Keratinocyte (primary cell): Measurements from ENCODE around the gene OSBPL10. TPM values are rescaled to one million over a fixed set of nuclear protein-coding genes. Genes with fewer than 3 reads are reported as not detected.

Source experiments
- DNase-seq: peaks from one replicate; pipeline ENCODE4 v3.0.0-alpha.2; 2011; ENCODE audit warnings: low read depth, missing footprints, low spot score
- FAIRE-seq: peaks from 2 replicates; lab custom pipeline; 2011; peaks lifted over from hg19 to GRCh38; lab: Jason Lieb, UNC
- H2AFZ ChIP-seq: 2 replicates; pipeline ENCODE4 v1.6.0; 2012; ENCODE audit warnings: low read length, control low read depth, inconsistent platforms; ENCODE audit not compliant: control insufficient read depth
- H3K27ac ChIP-seq: 2 replicates; pipeline ENCODE4 v1.5.1; 2011; ENCODE audit warnings: low read length; ENCODE audit not compliant: control insufficient read depth, insufficient read depth
- H3K27me3 ChIP-seq: 3 replicates; pipeline ENCODE4 v1.6.0; 2011; ENCODE audit warnings: low read length; ENCODE audit not compliant: control insufficient read depth, insufficient read depth; ENCODE audit errors: extremely low read depth
- H3K36me3 ChIP-seq, 2 experiments: 2 replicates in 1 of 2; 3 replicates in 1 of 2; pipeline ENCODE4 v1.5.1; 2011; ENCODE audit warnings: low read length in 2 of 2, mild to moderate bottlenecking in 1 of 2; ENCODE audit not compliant: control insufficient read depth in 2 of 2, insufficient read depth in 2 of 2; ENCODE audit errors: extremely low read depth in 1 of 2
- H3K4me1 ChIP-seq: 3 replicates; pipeline ENCODE4 v1.5.1; 2011; ENCODE audit warnings: low read length; ENCODE audit not compliant: control insufficient read depth, insufficient read depth; ENCODE audit errors: extremely low read depth
- H3K4me2 ChIP-seq: 3 replicates; pipeline ENCODE4 v1.6.0; 2011; ENCODE audit warnings: low read depth, low read length; ENCODE audit not compliant: control insufficient read depth, insufficient read depth; ENCODE audit errors: extremely low read depth
- H3K4me3 ChIP-seq, 3 experiments: fragments of 200-600 bp in 1 of 3; sonication (generic) in 1 of 3; 2 replicates in 2 of 3; 3 replicates in 1 of 3; pipeline ENCODE4 v1.5.1; 2011 to 2016; ENCODE audit warnings: low read length in 3 of 3, mild to moderate bottlenecking in 3 of 3, control low read depth in 2 of 3, inconsistent platforms in 1 of 3, low read depth in 1 of 3, mixed read lengths in 1 of 3, mixed run types in 1 of 3, moderate library complexity in 1 of 3; ENCODE audit not compliant: control insufficient read depth in 2 of 3, insufficient read depth in 2 of 3; ENCODE audit errors: extremely low read depth in 1 of 3
- H3K79me2 ChIP-seq: 2 replicates; pipeline ENCODE4 v1.6.0; 2012; ENCODE audit warnings: low read length; ENCODE audit not compliant: control insufficient read depth, insufficient read depth
- H3K9ac ChIP-seq: 3 replicates; pipeline ENCODE4 v1.6.0; 2011; ENCODE audit warnings: low read length; ENCODE audit not compliant: control insufficient read depth, insufficient read depth; ENCODE audit errors: extremely low read depth
- H3K9me1 ChIP-seq: 3 replicates; pipeline ENCODE4 v1.6.0; 2011; ENCODE audit warnings: low read length; ENCODE audit not compliant: control insufficient read depth, insufficient read depth; ENCODE audit errors: extremely low read depth
- H3K9me3 ChIP-seq: 2 replicates; pipeline ENCODE4 v1.5.1; 2012; ENCODE audit warnings: low read depth, low read length; ENCODE audit not compliant: control insufficient read depth
- H4K20me1 ChIP-seq: 3 replicates; pipeline ENCODE4 v1.6.0; 2011; ENCODE audit warnings: low read length; ENCODE audit not compliant: control insufficient read depth, insufficient read depth; ENCODE audit errors: extremely low read depth
- EZH2 ChIP-seq: IDR thresholded peaks from one replicate; pipeline ENCODE4 v1.6.1; 2012; ENCODE audit warnings: inconsistent platforms, mild to moderate bottlenecking, low read length, moderate library complexity
- dilution Hi-C: fragments of 300-500 bp; cut with MboI; formaldehyde crosslinking; loops from one replicate; pipeline ENCODE4 v1.7.0; 2020; ENCODE audit warnings: low sequenced_read_pairs; ENCODE audit not compliant: extremely low pct_ligation_motif_present
- polyA plus RNA-seq, 5 experiments: library from polyadenylated mRNA; depleted of rRNA in 3 of 5; stranded (reverse) in 3 of 5; stranded (forward) in 1 of 5; unstranded in 1 of 5; fragments of >200 nt; gene quantifications; 1 replicate in 1 of 5; 2 replicates in 3 of 5; 3 replicates in 1 of 5; pipeline versions ENCODE4 v1.2.1 to v1.2.3, GENCODE V29; 2011 to 2012; ENCODE audit warnings: missing spikeins in 2 of 5, low read depth in 1 of 5, low replicate concordance in 1 of 5
- TF ChIP-seq, protein P1 (sequence below), 3 experiments: IDR thresholded peaks in 1 of 3; conservative IDR thresholded peaks in 1 of 3; optimal IDR thresholded peaks in 1 of 3; 2 replicates in 2 of 3; 3 replicates in 1 of 3; pipeline versions ENCODE3 to v1.5.1; 2011; ENCODE audit warnings: low read length in 3 of 3, mild to moderate bottlenecking in 3 of 3, moderate library complexity in 2 of 3, control low read depth in 1 of 3, inconsistent platforms in 1 of 3; ENCODE audit not compliant: insufficient read depth in 2 of 3; ENCODE audit errors: extremely low read depth in 1 of 3

The OSBPL10 gene
- polyA plus RNA-seq, 1 donor (not counting 4 experiments of a cell fraction or from before 2014, with no cell fraction given), result 50.1 TPM

DNA sequence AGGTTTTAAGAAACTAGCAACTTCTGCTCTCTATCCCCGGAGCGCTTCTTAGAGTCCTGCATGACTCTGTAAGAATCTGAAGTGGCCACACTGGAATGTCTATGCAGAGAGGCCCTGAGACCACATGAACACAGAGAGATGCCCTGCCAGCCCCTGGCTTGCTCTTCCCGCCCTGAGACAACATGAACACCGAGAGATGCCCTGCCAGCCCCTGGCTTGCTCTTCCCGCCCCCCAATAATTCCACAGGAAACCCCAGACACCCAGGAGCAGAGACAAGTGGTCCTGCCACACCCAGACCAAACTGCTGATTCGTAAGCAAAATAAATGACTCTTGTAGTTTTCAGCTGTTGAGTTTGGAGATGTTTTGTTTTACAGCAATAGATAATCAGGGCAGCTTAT lies 166.1 kb downstream of the OSBPL10 start:
- H3K9ac ChIP-seq, result no peak overlapping the region
- FAIRE-seq (no peak), DNase-seq (no peak)
- H3K4me3 ChIP-seq, result no peak overlapping the region
- no peak for TF ChIP-seq EZH2
- TF ChIP-seq, protein P1, sequence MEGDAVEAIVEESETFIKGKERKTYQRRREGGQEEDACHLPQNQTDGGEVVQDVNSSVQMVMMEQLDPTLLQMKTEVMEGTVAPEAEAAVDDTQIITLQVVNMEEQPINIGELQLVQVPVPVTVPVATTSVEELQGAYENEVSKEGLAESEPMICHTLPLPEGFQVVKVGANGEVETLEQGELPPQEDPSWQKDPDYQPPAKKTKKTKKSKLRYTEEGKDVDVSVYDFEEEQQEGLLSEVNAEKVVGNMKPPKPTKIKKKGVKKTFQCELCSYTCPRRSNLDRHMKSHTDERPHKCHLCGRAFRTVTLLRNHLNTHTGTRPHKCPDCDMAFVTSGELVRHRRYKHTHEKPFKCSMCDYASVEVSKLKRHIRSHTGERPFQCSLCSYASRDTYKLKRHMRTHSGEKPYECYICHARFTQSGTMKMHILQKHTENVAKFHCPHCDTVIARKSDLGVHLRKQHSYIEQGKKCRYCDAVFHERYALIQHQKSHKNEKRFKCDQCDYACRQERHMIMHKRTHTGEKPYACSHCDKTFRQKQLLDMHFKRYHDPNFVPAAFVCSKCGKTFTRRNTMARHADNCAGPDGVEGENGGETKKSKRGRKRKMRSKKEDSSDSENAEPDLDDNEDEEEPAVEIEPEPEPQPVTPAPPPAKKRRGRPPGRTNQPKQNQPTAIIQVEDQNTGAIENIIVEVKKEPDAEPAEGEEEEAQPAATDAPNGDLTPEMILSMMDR (optimal IDR thresholded peaks at IDR 0.05 in 1 of 3, IDR thresholded peaks at IDR 0.05 in 1 of 3, conservative IDR thresholded peaks at IDR 0.05 in 1 of 3; ENCODE audit: extremely low read depth in 1 of 3, insufficient read depth in 2 of 3, low read length in 3 of 3), result no peak
- H3K36me3 ChIP-seq, result peaks cover 14 to 26% of the 10 kb centered on the region in 2 experiments
- peaks cover 2% of the 10 kb centered on the region for H4K20me1 ChIP-seq
- no peaks in the 10 kb centered on the region for H3K27me3 ChIP-seq
- peaks cover 18% of the 10 kb centered on the region for H3K4me1 ChIP-seq
- H2AFZ ChIP-seq, result no peak overlapping the region
- H3K27ac ChIP-seq, result no peak overlapping the region
- H3K79me2 ChIP-seq, result peaks cover 65% of the 10 kb centered on the region
- dilution Hi-C loops, result no loop called here
- H3K4me2 ChIP-seq, result no peak overlapping the region
- peaks cover 2% of the 10 kb centered on the region for H3K9me1 ChIP-seq
- no peaks in the 10 kb centered on the region for H3K9me3 ChIP-seq

GRCh38 chr3:31813686-31814085 lies 167.4 kb downstream of the OSBPL10 start:
- Histone ChIP-seq H3K27ac (peak overlapping the region; percentile 2), H3K9ac (no peak overlapping the region), H3K4me3 (no peak overlapping the region), H3K4me1 (peaks cover 18% of the 10 kb centered on the region), H2AFZ (no peak overlapping the region), H3K36me3 (peaks cover 11 to 20% of the 10 kb centered on the region in 2 experiments), H3K9me3 (no peaks in the 10 kb centered on the region), H3K9me1 (peaks cover 2% of the 10 kb centered on the region), H3K79me2 (peaks cover 63% of the 10 kb centered on the region), H3K4me2 (peak overlapping the region; percentile 34), H4K20me1 (no peaks in the 10 kb centered on the region), H3K27me3 (no peaks in the 10 kb centered on the region)
- TF ChIP-seq EZH2, result no peak
- TF ChIP-seq, protein P1 (optimal IDR thresholded peaks at IDR 0.05 in 1 of 3, IDR thresholded peaks at IDR 0.05 in 1 of 3, conservative IDR thresholded peaks at IDR 0.05 in 1 of 3; ENCODE audit: extremely low read depth in 1 of 3, insufficient read depth in 2 of 3, low read length in 3 of 3), result no peak
- dilution Hi-C loops, result no loop called here
- peak; percentile 60 for FAIRE-seq
- DNase-seq, result no peak
